Skeletal muscle tissue (tissue), 4 donors: Measurements from ENCODE around the gene BCKDHB. TPM values are rescaled to one million over a fixed set of nuclear protein-coding genes. Genes with fewer than 3 reads are reported as not detected.

Source experiments
- H3K27ac ChIP-seq: one replicate; pipeline ENCODE4 v1.7.0; 2013; ENCODE audit warnings: mild to moderate bottlenecking, low read depth, low read length, inconsistent platforms
- H3K27me3 ChIP-seq, 3 donors: one replicate each; pipeline ENCODE4 v1.7.0; 2013; ENCODE audit warnings: low read length in 3 of 3; ENCODE audit not compliant: control insufficient read depth in 3 of 3, insufficient read depth in 3 of 3
- H3K36me3 ChIP-seq, 3 donors: one replicate each; pipeline ENCODE4 v1.7.0; 2013; ENCODE audit warnings: low read length in 3 of 3; ENCODE audit not compliant: control insufficient read depth in 3 of 3, insufficient read depth in 3 of 3
- H3K4me1 ChIP-seq, 3 donors: one replicate each; pipeline ENCODE4 v1.7.0; 2013; ENCODE audit warnings: low read length in 3 of 3, mild to moderate bottlenecking in 3 of 3; ENCODE audit not compliant: control insufficient read depth in 3 of 3, insufficient read depth in 3 of 3
- H3K4me3 ChIP-seq, 3 donors: one replicate each; pipeline ENCODE4 v1.7.0; 2013; ENCODE audit warnings: low read length in 3 of 3
- H3K9ac ChIP-seq, 3 donors: one replicate each; pipeline ENCODE4 v1.7.0; 2013; ENCODE audit warnings: low read length in 3 of 3, mild to moderate bottlenecking in 3 of 3, moderate library complexity in 2 of 3, low read depth in 1 of 3
- H3K9me3 ChIP-seq, 3 donors: one replicate each; pipeline ENCODE4 v1.7.0; 2013; ENCODE audit warnings: low read length in 3 of 3; ENCODE audit not compliant: control insufficient read depth in 3 of 3
- total RNA-seq: library from RNA; depleted of rRNA; stranded (reverse); fragments of >200 nt; gene quantifications from one replicate; pipeline ENCODE4 v1.2.3, GENCODE V29; 2014
- donor health status: Osteomylitis.

BCKDHB gene
- total RNA-seq, 1 donor from 2014 or later = 24.5 TPM

- no peak overlapping the region for H3K4me3 ChIP-seq
- H3K36me3 ChIP-seq = peaks cover 0 to 3% (median 0%) of the 10 kb centered on the region in 3 donors
- H3K9ac ChIP-seq = no peak overlapping the region
- no peaks in the 10 kb centered on the region for H3K4me1 ChIP-seq
- H3K27me3 ChIP-seq = no peaks in the 10 kb centered on the region
- no peaks in the 10 kb centered on the region for H3K9me3 ChIP-seq
- no peak overlapping the region for H3K27ac ChIP-seq
These were observed 59.3 kb downstream of the BCKDHB start for GRCh38 chr6:80165819-80166218.

- Histone ChIP-seq H3K9ac (no peak overlapping the region), H3K27me3 (no peaks in the 10 kb centered on the region), H3K27ac (no peak overlapping the region), H3K4me3 (no peak overlapping the region), H3K36me3 (peaks cover 0 to 3% (median 3%) of the 10 kb centered on the region in 3 donors), H3K4me1 (no peaks in the 10 kb centered on the region), H3K9me3 (no peaks in the 10 kb centered on the region)
These were observed 64.0 kb downstream of the BCKDHB start for GRCh38 chr6:80170433-80170832.

- Histone ChIP-seq H3K9ac (no peak overlapping the region), H3K27me3 (no peaks in the 10 kb centered on the region), H3K4me3 (no peak overlapping the region), H3K27ac (no peak overlapping the region), H3K36me3 (peaks cover 0 to 3% (median 0%) of the 10 kb centered on the region in 3 donors), H3K9me3 (no peaks in the 10 kb centered on the region), H3K4me1 (no peaks in the 10 kb centered on the region)
These were observed 66.9 kb downstream of the BCKDHB start for GRCh38 chr6:80173411-80173810.

DNA sequence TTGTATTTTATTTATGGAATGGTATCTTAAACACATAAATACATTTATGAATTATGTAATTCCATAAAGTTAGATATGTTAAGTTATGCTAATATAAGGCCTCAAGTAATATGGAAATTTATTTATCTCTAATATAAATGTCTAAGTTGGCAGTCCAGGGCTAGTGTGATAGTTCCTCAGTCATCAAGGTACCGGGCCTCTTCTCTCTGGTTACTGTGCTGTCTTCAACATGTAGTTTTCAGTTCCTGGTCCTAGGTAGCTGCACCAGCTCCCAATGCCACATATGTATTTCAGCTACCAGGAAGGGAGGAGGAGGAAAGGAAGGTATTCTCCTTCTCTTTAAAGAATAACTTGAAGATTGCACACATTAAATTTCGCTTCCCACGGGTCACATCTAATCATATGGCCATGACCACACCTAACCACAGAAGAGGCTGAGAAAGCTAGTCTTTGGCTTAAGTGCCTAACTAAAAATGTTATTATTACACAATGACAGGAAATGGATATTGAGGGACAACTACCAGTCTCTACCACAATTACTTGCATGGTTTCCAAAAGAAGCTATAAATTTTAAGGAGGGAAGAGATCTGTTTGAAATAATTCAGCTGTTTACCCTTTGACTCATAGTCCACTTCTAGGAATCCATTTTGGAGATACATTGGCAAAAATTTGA, 68.6 kb downstream of the BCKDHB start:
- Histone ChIP-seq H3K9ac (no peak overlapping the region), H3K36me3 (peaks cover 0 to 3% (median 0%) of the 10 kb centered on the region in 3 donors), H3K4me1 (no peaks in the 10 kb centered on the region), H3K9me3 (no peaks in the 10 kb centered on the region), H3K4me3 (no peak overlapping the region), H3K27ac (no peak overlapping the region), H3K27me3 (no peaks in the 10 kb centered on the region)

DNA sequence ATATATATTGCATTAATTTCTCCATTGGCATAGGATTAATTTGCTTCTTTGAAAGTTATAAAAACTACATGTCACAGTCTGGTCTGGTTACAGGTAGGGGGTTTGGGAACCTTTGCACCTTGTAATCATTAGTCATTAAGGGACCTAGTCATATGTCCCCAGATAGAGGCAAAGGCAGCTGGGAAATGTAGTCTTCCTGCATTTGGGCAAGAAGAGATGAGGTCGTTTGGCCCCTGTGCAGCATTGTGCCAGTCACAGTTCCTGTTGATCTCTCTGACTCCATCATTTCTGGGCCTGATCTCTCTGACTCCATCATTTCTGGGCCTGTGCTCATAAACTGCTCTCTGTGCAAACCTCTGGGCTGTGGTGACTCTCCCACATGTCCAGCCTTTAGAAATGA, 73.2 kb downstream of the BCKDHB start:
- Histone ChIP-seq H3K27ac (no peak overlapping the region), H3K27me3 (no peaks in the 10 kb centered on the region), H3K4me3 (no peak overlapping the region), H3K4me1 (no peaks in the 10 kb centered on the region), H3K9ac (no peak overlapping the region), H3K9me3 (no peaks in the 10 kb centered on the region), H3K36me3 (no peaks in the 10 kb centered on the region)

DNA sequence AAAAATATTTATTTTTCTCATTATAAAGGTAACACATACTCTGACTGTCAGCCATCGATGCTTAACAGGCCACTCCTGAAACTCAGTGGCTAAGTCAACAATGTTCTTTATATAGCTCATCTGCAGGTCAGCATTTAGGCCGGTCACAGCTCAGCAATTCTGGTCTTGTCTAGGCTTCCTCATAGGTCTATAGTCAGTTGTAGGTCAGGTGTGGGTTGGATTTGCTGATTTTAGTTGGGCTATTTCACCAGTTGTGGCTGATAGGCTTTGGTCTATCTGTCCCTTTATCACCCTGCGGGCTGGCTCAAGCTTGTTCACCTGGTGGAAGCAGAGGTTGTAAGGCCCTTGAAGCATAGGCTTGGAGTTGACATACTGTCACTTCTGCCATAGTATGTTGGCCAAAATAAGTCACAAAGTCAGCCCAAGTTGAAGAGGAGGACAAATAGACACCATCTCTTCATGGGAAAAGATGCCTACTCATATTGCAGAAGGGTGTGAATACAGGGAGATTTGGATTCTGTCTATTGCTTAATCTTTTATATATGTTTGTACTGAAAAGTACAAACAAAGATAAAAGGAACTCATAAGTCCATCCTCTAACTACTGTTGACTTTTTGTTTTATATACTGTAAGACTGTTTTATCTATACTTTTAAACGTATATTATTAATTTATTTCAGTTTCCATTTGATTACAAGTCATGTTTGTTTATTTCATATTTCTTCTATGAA, 75.0 kb downstream of the BCKDHB start:
- no peaks in the 10 kb centered on the region for H3K27me3 ChIP-seq
- H3K4me1 ChIP-seq = no peaks in the 10 kb centered on the region
- H3K9me3 ChIP-seq = no peaks in the 10 kb centered on the region
- H3K27ac ChIP-seq = no peak overlapping the region
- no peaks in the 10 kb centered on the region for H3K36me3 ChIP-seq
- H3K4me3 ChIP-seq = no peak overlapping the region
- no peak overlapping the region for H3K9ac ChIP-seq

- Histone ChIP-seq H3K4me1 (no peaks in the 10 kb centered on the region), H3K27ac (no peak overlapping the region), H3K9me3 (no peaks in the 10 kb centered on the region), H3K4me3 (no peak overlapping the region), H3K36me3 (no peaks in the 10 kb centered on the region), H3K9ac (no peak overlapping the region), H3K27me3 (no peaks in the 10 kb centered on the region)
These were observed 75.8 kb downstream of the BCKDHB start for GRCh38 chr6:80182308-80182707.

- no peaks in the 10 kb centered on the region for H3K27me3 ChIP-seq
- no peak overlapping the region for H3K4me3 ChIP-seq
- no peaks in the 10 kb centered on the region for H3K9me3 ChIP-seq
- H3K27ac ChIP-seq = no peak overlapping the region
- no peak overlapping the region for H3K9ac ChIP-seq
- H3K4me1 ChIP-seq = no peaks in the 10 kb centered on the region
- no peaks in the 10 kb centered on the region for H3K36me3 ChIP-seq
These were observed 76.7 kb downstream of the BCKDHB start for GRCh38 chr6:80183019-80183795.

DNA sequence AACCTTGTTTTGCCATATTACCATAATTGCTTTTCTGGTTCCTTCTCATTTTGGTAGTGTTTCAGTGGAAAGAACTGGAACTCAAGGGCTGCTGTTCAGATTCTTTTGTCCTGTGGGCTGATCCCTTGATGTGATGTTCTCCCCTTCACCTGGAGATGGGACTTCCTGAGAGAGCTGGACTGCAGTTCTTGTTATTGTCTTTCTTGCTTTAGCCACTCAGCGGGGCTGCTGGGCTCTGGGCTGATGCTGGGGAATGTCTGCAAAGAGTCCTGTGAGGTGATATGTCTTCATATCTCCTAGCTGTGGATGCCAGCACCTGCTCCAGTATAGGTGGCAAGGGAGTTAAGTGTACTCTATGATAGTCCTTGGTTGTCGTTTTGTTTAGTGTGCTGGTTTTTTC, 79.0 kb downstream of the BCKDHB start:
- Histone ChIP-seq H3K36me3 (no peaks in the 10 kb centered on the region), H3K4me3 (no peak overlapping the region), H3K27ac (no peak overlapping the region), H3K27me3 (no peaks in the 10 kb centered on the region), H3K4me1 (no peaks in the 10 kb centered on the region), H3K9ac (no peak overlapping the region), H3K9me3 (no peaks in the 10 kb centered on the region)

- H3K4me3 ChIP-seq = no peak overlapping the region
- H3K36me3 ChIP-seq = no peaks in the 10 kb centered on the region
- no peak overlapping the region for H3K9ac ChIP-seq
- H3K27ac ChIP-seq = no peak overlapping the region
- no peaks in the 10 kb centered on the region for H3K9me3 ChIP-seq
- no peaks in the 10 kb centered on the region for H3K4me1 ChIP-seq
- H3K27me3 ChIP-seq = no peaks in the 10 kb centered on the region
These were observed 79.6 kb downstream of the BCKDHB start for GRCh38 chr6:80186082-80186481.
